GM19023 (cell line): ENCODE results near the gene KDM8.

ENCODE experiments used
- ATAC-seq: cut with Tn5 transposase; IDR thresholded peaks from one replicate; pipeline ENCODE4 v1.9.1; 2021; ENCODE audit warnings: mild to moderate bottlenecking, moderate library complexity; ENCODE audit not compliant: unreplicated experiment

Gene KDM8

DNA sequence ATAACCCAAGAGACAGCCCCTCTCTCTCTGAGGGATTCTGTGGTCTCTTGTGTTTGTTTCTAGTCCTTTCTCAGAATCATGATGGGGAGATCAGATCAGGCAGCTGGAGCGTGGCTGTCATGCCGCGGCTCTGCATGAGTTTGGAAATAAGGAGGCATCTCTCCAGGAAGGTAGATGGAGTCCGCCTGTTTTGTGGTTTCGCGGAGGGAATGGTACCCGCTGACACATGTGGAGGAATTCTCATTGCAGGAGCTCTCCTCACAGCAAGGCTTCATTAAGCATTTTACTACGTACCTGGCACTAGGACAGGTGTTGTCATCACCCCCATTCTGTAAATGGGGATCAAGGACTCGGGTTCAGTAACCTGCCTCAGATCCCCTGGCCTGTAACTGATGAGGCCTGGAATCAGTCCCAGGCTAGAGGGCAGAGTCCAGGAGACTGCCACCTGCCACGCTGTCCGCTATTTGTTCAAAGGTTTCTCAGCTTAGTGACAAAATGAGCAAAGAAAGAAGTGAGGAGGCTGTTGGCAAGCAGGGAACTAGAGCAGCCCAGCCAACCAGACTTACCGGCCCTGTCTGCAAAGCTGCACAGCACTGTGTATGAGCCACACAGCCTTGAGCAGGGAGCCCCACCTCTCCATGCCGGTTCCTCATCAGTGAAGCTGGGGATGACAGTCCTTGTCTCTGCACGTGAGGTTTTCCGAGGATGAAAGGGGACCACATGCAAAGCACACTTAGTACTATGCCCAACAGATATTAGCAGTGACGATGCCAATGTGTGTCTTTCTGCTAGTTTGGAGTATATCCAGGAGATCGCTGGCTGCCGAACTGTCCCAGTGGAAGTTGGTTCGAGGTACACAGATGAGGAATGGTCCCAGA lies 11.0 kb downstream of the KDM8 start:
- ATAC-seq: no peak

DNA sequence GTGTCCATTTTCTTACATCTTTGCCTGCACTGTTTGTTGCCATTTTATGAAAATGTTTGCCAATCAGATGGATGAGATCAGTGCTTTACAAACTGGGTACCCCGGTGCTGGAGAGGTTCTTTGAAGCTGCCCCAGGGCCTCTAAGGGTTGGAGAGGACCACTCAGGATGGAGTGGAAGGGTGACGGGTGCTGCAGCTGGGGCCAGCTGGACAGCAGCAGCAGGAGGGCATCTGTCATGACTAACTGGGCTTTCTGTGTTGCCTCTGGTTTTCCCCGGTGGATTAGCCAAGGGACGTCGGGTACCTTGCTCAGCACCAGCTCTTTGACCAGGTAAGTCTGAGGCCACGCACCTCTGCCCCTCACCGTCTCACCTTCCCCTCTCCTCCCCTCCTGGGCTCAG lies 12.3 kb downstream of the KDM8 start:
- no peak for ATAC-seq

DNA sequence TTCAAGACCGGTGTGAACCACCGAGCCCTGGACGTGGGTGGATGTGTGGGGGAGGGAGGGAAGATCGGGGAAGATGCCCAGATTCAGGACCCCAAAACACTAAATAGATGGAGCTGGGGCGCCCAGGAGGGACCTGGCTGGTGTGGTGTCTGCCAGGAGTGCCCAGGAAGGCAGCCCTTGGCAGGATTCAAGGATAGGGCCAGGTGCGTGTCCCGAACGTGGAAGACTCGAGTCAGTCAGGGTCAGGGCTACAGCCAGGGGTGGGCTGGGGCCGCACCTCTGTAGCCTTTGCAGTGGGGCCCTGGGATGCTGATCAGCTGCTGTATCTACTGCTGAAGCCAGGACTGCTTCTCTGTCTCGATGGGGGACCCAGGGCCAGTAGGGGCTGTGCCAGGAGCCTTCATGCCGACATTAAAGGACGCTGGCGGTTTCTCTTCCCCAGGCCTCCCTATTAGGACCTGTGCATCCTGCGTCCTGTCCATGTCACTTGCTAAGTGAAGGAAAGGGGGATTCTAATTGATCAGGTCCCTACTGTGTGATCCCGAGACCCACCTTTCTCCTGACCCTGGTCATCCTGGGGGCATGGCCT lies 13.1 kb downstream of the KDM8 start:
- no peak for ATAC-seq

DNA sequence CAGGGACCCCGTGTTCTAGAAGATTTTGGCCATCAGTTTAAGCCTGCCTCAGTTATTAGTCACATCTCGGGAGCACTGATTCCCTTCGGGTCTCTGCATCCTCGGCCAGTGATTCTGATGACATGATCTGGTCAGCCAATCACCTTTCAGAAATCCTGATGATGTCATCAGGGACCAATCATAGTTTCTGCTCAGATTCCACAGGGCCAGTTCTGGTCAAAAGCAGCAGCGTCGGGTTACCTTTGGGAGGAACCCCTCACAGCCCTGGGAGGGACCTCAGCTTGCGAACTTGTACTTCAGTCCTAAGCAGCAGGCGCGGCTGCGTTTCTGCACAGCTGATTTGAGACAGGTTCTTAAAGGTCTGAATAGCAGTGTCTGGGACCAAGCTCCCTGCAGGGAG lies 13.9 kb downstream of the KDM8 start:
- ATAC-seq: no peak

DNA sequence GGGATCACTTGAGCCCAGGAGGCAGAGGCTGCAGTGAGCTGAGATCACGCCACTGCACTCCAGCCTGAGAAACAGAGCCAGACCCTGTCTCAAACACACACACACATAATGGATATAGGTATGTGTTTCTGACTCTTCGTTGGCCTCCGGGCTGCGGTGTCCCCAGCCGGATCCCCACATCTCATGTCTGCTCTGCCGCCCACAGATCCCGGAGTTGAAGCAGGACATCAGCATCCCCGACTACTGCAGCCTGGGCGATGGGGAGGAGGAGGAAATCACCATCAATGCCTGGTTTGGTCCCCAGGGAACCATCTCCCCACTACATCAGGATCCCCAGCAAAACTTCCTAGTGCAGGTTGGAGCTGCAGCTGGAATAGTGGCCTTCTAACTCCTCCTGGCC lies 15.4 kb downstream of the KDM8 start:
- ATAC-seq: no peak

DNA sequence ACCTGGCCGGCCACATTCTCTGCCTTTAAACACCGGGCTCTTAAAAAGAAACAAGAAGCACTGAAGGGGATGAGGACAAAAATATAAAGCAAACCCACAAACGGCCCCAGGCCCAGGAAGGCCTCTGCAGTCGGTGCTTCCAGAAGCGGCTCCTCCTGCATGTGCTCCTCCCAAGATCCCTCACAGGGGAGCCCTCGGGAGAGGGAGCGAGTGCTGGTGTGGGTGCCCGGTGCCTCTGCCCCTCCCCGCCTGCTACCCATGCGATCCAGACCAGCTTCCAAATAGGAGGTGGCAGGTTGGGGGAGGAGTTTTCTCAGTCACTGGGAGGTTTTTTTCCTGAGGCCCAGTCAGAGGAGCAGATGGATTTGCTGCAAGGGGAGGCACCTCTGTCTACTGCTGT lies 15.8 kb downstream of the KDM8 start:
- no peak for ATAC-seq

DNA sequence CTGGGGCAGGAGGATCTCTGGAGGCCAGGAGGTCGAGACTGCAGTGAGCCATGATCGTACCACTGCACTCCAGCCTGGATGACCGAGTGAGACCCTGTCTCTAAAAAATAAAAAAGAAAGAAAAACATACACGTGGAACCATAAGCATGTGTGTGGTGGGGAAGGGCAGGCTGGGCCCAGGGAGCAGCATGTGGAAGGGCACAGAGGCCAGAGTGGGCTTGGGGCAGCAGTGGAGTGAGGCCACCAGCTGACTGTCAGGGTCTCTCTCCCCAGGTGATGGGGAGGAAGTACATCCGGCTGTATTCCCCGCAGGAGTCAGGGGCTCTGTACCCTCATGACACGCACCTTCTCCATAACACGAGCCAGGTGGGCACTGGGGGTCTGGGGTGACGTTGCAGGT lies 16.8 kb downstream of the KDM8 start:
- ATAC-seq: no peak

DNA sequence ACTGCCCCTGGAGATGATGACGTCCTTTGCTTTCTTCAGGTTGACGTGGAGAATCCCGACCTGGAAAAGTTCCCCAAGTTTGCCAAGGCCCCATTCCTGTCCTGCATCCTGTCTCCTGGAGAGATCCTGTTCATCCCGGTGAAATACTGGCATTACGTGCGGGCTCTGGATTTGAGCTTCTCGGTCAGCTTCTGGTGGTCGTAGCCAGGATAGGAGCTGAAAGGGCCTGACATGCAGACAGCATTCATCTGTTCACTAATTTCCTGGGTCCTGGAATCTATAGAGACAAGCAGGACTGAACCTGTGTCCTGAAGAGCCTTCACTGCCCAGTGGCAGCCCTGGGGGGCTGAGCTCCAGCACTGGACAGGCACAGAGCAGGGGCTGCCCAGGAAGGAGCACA lies 17.2 kb downstream of the KDM8 start:
- no peak for ATAC-seq

DNA sequence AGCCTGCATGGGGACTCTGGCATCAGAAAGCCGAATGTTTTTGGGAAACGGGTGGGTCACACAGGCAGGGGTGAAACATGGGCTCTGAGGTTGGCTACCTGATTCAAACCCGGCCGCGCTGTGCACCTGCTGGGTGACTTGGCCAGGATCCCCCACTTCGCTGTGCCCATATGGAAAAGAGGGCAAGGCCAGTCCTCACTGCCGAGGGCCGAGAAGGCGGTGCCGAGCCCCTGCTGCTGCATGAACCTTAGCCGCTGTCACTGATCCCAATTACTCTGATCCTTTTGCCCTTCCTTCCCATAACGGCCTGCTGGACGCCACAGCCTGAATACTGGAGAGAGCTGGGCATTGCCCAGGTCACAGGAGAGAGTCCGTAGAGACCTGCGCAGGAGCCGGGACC lies 17.7 kb downstream of the KDM8 start:
- no peak for ATAC-seq

DNA sequence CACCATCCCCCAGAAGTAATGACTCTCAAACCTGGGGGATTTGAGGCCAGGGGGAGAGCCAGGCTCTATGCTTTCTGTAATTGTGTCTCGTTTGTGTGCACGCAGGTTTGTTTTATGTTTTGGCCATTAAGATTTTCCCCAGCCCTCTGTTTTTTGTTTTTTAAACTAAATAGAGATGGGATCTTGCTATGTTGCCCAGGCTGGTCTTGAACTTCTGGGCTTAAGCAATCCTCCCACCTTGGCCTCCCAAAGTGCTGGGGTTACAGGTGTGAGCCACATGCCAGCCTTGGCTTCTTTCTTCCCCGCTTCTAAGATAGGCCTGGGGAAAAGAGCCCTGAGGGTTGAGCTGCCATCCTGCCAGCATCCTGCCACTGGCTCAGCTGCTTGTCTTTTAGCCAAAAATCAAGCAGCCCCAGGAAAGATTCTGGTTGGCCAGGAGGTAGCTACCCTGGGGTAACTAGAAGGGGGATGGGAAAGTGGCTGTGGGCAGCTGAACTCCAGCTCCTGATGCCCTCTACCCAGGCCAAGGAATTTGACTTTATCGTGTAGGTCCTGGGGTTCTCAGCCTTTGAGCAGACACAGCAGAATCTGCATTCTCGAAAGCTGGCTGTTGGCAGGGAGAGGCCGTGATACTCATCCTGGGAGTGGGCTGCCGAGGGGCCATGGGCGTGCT lies 18.4 kb downstream of the KDM8 start:
- no peak for ATAC-seq

DNA sequence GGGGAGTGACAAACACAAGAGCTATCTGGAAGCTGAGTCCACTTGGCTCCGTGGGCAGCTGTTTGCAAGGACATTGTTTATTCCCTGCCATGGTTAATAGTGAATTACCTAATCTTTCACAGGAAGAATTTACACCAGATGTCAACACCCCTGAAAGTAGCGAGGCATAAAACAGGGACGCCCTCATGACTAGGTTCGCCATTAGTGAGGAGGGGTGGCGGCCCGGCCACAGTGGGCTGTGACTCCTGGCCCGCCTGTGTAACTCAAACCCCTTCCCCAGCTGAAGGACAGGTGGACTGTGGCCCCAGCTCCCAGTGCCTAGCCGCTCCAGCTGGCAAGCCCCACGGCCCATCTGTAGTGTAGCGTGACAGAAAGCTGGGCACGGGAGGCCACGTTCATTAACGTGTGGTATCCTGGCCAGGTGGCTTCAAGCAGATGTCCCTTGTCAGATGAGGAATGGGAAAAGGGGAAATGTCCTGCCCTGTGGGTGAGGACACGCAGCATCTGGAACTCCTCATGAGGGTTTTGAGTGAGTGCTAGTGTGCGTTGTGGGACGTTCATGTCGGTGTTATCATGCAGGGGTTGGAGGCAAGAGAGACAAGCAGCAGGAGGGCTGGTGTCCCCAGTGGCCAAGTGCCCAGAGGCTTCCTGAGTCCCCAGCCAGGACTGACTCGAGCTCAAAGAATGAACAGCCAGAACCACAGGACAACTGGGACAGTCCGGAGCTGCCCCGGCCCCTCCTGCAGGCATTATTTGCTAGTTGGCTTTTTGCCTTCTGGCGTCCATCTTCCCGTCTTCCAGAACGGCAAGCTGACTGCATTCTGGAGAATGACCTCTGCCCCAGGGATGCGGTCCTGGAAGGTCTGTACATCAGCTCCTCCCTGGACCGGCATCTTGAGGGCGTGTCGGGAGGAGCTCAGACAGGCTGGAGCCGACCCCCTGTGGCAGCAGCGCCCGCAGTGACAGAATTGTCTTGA lies 19.2 kb downstream of the KDM8 start:
- no peak for ATAC-seq

DNA sequence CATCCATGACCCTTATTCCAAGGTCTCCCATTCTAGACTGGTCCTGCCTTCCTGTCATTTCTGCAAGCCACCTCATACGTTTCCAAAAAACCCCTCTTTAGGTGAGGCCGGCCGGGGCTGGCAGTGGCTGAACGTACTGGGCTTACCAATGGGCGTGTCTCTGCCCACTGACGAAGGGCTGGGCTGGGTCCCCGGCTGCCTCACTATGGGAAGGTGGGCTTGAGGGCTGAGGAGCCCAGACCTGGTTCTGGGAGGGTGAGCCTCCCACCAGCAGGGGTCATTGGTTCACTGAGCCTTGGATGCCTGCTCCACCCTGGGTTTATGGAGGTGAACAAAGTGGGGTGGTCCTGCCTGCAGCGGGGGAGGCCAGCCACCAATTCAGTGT lies 19.9 kb downstream of the KDM8 start:
- ATAC-seq: no peak

DNA sequence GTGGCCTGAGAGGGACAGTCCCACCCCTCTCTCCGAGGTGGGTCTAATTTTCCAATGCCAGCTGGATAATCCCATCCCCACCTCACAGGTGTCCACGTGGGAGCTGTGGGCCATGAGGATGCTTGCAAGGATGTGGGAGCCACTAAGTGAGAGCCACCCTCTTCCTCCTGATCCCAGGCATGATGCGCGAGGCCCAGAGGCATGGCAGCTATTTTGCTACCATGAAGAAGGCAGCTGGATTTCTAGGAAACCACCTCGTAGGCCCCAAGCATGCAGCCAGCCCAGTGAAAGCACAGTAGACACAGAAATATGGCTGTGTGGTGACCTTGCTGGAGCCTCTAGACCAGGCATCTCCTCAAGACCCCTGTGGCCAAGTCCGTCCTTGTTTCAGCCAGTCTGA lies 20.4 kb downstream of the KDM8 start:
- ATAC-seq: no peak

DNA sequence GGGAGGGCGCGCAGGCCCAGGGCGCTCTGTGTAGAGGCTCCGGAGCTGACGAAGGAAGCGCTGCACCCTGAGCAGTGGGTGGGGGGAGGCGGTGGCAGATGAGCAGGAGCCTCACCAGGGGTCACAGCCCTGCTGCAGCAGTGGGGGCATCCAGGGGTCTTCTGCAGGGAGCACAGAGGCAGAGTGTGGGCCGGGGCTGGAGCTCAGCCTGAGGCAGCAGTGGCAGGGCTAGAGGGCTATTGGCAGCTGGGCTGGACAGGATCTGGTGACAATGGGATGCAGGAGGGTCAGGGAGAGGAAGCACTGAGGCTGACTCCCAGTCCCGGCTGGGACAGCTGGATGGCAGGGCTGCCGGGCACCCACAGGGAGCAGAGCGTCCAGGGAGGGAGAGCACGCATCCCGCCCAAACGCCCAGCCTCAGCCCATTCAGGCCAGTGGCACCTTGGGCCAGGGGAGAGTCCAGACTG lies 21.0 kb downstream of the KDM8 start:
- no peak for ATAC-seq

DNA sequence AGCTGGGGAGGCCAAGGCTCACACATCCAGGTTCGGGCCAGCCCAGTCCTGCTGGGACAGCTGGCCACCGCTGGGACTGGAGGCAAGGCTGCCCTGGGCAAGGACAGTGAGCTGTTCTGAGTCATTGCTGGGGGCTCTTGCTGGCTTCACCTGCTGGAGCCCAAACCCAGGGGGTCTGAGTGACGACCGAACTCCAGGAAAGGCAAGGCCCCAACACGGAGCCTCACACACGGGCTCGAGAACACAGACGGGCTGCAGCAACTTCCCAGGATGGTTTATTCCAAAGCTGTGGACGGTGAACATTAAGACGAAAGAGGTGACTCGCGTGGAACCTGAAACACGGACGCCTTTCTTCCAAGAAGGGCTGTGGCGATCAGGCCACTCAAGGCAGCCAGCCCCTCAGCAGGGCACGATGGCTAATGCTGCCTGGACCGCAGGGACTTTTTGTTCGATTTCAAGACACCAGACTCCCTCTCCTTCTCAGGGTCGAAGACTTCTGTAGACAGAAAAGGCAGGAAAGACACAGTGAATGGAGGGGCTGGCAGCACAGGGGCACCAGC lies 21.5 kb downstream of the KDM8 start:
- no peak for ATAC-seq

DNA sequence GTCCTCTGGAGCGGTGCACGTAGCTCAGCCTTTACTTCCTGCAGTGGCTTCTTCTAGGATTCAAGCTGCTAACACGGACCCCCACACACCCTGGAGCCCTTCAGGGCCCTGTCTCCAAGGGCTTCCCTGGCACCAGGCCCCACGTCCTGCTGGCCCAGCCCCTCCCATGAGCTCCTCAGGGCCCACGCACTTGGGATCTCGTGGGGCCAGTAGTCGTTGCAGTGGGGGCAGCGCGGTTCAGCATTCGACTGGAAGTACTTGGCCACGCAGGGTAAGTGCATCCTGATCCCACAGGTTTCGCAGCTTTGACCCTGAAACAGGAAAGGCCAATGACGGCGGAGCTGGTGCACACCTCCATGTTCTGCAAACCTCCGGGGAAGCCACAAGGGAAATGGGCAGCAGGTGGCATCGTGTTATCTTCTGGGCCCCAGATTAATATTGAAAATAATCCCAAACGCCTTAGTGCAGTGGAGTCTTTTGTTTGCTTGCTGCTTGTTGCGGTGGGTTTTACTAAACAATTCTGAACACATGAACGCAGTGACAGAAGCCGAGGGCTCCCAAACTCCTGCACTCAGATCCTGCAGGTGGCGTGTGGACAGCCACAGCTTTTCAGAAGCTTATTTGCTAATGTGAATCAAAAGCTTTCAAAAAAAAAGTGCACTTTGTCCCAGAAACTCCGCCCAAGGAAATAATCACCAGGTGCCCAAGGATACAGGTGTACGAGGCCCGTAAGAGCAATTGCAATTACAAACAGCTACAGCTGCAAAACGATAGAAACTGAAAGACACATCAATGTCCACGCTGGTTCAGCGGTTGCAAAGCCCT lies 22.4 kb downstream of the KDM8 start:
- ATAC-seq: no peak

DNA sequence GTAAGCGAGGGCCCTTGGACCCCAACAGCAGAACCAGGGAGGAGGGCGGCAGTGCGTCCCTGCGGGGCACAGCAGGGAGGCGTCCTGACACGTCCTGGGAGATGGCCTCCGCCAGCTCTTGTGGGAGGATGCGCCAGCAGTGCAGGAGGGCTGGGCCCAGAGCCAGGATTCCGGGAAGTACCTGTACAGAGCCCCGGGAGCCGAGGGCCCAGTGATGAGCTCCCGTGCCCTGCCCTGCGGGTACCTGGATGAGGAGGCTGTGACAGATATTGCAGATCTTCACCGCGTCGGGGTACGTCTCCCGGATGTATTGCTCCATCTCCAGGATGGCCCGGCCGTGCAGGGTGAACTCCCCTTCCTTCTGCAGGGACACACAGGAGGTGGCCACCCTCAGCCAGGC lies 23.1 kb downstream of the KDM8 start:
- ATAC-seq: no peak

DNA sequence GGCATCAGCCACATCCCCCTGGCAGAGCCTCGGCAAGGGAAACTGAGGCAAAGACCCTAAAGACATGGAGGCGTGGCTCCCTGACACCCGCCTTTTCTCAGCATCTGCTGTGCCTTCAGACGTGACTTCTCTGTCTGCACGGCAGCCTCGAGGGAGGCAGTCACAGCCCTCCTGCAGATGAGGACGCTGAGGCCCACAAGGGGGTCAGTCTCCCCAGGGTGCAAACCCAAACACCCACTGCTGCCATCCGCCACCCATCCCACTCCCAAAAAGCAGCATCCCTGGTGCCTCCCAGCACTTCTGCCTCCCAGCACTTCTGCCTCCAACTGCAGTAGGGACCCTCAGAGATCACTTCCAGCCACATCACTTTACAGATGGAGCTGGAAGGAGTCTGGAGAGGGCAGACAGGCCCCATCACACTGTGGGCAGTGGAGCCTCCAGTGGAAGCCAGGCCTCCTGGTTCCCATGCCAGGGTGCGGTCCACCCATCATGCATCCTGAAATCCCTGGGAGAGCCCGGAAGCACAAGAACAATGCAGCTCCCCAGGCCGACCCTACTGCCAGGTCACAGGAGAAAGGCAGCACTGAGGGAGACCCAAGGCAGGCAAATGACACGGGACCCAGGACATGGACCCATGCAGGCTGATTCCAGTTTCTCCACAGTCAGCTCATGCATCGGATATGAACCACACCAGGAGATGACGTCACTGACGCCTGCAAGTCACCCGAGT lies 23.8 kb downstream of the KDM8 start:
- ATAC-seq: no peak

DNA sequence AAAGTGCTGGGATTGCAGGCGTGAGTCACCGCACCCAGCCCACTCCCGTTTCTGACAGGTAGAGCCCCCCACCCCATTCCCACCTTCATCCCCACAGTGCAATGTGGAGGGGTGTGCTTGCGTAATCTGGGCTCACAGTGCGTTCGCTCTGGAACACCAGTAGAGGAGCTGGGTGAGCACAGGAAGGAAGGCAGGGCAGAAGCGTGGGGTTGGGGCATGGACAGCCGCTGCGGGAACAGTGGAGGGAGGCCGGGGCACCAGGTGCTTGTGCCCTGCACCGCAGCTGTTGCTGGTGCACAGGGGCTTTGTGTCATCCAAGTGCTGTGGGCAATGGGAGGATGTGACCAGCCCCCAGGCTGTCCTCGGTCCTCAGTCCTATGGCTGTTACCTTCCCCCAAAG lies 24.7 kb downstream of the KDM8 start:
- ATAC-seq: no peak
